GM18507 (cell line): ENCODE results near the gene DAND5.

Experiments used
- DNase-seq: peaks from one replicate; pipeline ENCODE4 v3.0.0; 2011; ENCODE audit warnings: low read depth; ENCODE audit not compliant: insufficient read length; ENCODE audit errors: extremely low spot score
- FAIRE-seq: peaks from 2 replicates; lab custom pipeline; 2011; peaks lifted over from hg19 to GRCh38; lab: Jason Lieb, UNC

The DAND5 gene, protein sequence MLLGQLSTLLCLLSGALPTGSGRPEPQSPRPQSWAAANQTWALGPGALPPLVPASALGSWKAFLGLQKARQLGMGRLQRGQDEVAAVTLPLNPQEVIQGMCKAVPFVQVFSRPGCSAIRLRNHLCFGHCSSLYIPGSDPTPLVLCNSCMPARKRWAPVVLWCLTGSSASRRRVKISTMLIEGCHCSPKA

GRCh38 chr19:12969292-12969988 lies at the start of gene DAND5:
DAND5 (plus strand) TSS chr19:12969576; CDS start chr19:12969661, 85 bp downstream.
- FAIRE-seq = no peak
- no peak for DNase-seq

GRCh38 chr19:12921047-12921446 lies 48.3 kb upstream of the DAND5 start:
- DNase-seq = no peak
- no peak for FAIRE-seq

DNA sequence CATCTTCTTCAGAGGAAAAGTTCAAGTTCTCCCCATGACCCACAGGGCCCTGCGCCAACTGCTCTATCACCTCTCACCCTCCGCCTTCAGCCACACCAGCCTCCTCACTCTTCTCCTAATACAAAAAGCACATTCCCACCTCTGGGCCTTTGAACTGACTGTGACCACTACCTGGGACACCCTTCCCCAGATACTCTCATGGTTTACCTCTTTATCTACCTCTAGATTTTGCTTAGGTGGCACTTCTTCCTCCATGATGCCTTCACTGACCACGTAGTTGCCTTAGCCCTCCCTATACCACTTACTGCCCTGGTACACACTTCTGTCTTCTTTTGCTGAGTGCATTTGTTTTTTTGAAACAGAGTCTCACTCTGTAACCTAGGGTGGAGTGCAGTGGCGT lies 46.4 kb upstream of the DAND5 start:
- FAIRE-seq (no peak), DNase-seq (no peak)

DNA sequence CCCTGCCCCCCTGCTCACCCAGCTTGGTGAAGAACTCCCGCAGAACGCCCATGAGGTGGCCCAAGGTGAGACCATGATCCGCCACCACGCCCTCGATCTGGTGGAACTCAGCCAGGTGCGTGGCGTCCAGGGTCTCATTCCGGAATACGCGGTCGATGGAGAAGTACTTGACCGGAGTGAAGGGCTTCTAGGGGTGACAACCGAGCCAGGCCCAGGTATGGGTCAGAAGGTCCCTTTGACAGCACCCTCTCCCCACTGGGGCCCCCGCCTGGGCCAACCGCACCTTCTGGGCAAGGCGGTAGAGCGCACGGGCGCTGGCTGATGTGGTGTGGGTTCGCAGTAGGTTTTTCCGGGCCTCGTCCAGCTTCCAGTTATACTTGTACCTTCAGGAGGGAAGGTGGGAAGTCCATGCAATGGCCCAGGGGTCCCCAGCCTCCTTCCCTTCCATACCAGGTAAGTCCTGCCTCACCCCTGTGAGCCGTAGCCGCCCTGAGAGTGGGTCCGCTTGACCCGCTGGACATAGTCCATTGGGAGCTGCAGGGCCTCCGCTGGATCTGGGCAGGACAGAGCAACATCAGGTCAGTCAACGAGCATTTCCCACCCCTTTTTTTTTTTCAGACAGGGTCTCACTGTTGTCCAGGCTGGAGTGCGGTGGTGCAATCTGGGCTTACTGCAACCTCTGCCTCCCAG lies 44.6 kb upstream of the DAND5 start:
- DNase-seq (no peak), FAIRE-seq (no peak)

GRCh38 chr19:12930002-12930645 lies 39.3 kb upstream of the DAND5 start:
- DNase-seq (no peak), FAIRE-seq (no peak)

- DNase-seq (no peak), FAIRE-seq (no peak)
Observed at GRCh38 chr19:12932392-12933286, 36.7 kb upstream of the DAND5 start.

- peak; percentile 85 for DNase-seq
- FAIRE-seq = peak; percentile 94
Observed at GRCh38 chr19:12933287-12934072, 35.9 kb upstream of the DAND5 start, which contains the start of gene FARSA. FARSA (minus strand) TSS chr19:12933711; CDS start chr19:12933696, 15 bp downstream.

DNA sequence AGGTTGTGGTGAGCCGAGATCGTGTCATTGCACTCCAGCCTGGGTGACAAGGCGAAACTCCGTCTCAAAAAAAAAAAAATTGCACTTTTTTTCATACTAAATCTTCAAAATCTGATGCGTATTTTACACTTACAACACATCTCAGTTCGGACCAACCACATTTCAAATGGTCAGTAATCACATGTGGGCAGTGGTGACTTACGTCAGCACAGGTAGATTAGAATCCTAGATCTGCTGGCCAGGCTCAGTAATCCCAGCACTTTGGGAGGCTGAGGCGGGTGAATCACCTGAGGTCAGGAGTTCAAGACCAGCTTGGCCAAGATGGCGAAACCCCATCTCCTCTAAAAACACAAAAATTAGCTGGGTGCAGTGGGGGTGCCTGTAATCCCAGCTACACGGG lies 34.3 kb upstream of the DAND5 start:
- DNase-seq = no peak
- FAIRE-seq = no peak

DNA sequence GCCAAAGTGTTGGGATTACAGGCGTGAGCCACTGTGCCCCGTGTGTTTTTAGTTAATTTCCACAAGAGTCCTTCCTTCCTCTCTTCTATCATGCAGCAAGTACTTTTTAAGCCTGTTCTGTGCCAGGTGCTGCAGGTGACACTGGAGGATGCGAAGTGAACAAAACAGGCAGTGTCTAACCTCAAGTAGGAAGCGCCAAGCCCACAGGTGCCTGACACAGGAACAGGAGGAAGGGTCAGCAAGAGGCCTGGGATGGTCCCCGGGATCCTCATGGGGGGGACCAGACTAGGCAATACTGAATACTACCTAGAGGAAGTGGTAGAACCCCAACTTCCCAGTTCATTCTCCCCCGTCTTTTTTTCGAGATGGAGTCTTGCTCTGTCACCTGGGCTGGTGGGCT lies 32.8 kb upstream of the DAND5 start:
- FAIRE-seq (no peak), DNase-seq (no peak)

DNA sequence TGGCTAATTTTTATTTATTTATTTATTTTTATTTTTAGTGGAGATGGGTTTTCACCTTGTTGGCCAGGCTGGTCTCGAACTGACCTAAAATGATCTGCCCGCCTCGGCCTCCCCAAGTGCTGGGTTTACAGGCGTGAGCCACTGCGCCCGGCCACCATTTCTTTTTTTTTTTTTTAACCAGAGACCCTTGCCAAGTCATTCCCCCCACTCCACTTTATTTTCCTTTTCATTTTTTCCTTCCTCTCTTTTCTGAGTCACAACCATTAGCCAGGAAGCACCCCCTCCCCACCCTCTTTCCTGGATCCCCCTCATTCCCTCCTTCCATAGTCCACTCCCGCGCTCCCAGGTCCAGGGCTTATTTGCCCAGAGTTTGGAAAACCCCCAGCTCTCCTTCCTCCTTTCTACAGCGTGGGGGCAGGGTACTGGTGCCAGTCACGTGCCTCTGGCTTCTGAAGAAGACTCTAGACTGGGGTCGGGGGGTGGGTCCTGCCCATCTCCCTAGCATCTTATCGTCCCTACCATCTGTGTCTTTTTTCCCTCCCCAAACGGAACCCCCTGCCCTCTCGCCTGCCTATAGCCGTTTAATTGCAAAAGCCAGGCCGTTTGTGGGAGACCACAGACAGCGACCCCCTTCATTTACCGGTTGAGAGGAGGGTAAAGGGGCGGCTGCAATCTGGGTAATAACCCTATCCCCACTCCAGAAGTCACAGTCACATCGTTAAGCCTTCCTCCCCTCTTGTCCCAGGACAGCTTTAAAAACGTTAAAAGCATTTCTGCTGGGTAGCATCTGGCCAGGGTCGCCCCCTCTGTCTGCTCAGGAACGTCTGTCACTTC lies 32.1 kb upstream of the DAND5 start:
- DNase-seq = no peak
- FAIRE-seq = no peak

DNA sequence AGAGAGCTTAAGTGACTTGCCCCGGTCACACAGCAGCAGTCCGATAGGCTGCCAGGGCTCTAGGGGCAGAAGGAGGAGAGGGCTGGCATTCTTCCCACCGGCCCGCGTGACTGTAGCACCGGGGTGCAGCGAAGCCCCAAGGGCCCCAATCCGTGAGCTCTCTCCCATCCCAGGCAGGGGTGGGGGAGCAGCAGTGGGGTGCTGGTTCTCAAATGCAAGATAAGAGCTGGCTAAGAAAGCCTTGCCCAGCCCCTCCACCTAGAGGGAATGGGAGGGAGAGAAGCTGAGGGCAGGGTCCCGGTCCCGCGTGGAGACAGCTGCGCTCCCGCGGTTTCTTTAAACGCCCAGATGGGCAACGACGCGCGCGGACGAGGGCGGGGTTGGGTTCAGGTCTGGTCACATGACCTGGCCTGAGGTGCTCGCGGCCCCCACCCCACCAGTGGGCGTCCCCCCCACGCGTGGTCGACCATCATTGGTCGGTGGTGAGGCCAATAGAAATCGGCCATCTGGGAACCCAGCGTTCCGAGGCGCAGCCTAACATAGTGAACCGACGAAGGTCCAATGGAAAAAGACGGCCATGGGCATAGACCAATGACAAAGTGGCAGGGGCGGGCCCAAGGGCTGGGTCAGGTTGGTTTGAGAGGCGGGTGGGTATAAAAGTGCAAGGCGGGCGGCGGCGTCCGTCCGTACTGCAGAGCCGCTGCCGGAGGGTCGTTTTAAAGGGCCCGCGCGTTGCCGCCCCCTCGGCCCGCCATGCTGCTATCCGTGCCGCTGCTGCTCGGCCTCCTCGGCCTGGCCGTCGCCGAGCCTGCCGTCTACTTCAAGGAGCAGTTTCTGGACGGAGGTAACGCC lies 31.2 kb upstream of the DAND5 start, which contains the start of gene CALR:
Gene CALR (plus strand): TSS at position 683 of the 852 bp plus-strand sequence. CDS start 71 bp downstream, at position 754.
- FAIRE-seq = peak; percentile 98

DNA sequence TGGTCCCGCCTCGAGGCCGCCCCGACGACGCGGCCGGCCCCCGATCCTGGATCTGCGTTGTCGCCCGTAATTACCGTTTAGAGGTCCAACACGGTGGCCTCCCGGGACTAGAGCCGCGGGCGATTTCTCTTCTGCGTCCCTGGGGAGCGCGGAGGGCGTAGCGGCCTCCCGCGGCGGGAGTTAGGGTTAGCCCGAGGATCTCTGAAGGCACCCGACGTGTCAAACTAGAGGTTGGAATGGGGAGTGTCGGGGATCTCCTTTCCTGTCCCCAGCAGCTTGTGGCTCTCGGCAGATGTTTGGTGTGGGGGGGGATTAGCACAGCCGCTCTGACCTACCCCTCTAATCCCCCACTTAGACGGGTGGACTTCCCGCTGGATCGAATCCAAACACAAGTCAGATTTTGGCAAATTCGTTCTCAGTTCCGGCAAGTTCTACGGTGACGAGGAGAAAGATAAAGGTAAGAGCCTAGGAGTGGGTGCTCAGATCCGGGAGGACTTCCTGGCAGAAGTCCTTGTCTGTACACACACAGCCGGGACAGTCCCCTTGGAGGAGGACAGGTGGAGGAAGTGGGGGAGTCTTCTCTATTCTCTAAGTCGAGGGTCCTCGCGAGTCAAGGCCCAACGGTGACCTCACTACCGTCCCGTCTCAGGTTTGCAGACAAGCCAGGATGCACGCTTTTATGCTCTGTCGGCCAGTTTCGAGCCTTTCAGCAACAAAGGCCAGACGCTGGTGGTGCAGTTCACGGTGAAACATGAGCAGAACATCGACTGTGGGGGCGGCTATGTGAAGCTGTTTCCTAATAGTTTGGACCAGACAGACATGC lies 30.4 kb upstream of the DAND5 start:
- no peak for FAIRE-seq
- DNase-seq = no peak

More for the DNA sequence above, 31.2 kb upstream of the DAND5 start, which contains the start of gene CALR:
- peak; percentile 86 for DNase-seq

- FAIRE-seq = no peak
Observed at GRCh38 chr19:12939975-12940423, 29.4 kb upstream of the DAND5 start.

GRCh38 chr19:12940897-12941296 lies 28.5 kb upstream of the DAND5 start:
- DNase-seq (no peak), FAIRE-seq (no peak)

More at GRCh38 chr19:12939975-12940423, 29.4 kb upstream of the DAND5 start:
- no peak for DNase-seq

GRCh38 chr19:12943437-12944044 lies 25.8 kb upstream of the DAND5 start:
- FAIRE-seq = no peak
- DNase-seq = no peak
